GM18498 (cell line): ENCODE measurements around the gene ZNF628.

Experiments used
- ATAC-seq: cut with Tn5 transposase; IDR thresholded peaks from one replicate; pipeline ENCODE4 v1.9.1; 2021; ENCODE audit warnings: mild to moderate bottlenecking, moderate library complexity; ENCODE audit not compliant: unreplicated experiment

ZNF628 gene

GRCh38 chr19:55449469-55449868, 26.9 kb upstream of the ZNF628 start:
- no peak for ATAC-seq

GRCh38 chr19:55451163-55451964, 25.1 kb upstream of the ZNF628 start:
- ATAC-seq: no peak

DNA sequence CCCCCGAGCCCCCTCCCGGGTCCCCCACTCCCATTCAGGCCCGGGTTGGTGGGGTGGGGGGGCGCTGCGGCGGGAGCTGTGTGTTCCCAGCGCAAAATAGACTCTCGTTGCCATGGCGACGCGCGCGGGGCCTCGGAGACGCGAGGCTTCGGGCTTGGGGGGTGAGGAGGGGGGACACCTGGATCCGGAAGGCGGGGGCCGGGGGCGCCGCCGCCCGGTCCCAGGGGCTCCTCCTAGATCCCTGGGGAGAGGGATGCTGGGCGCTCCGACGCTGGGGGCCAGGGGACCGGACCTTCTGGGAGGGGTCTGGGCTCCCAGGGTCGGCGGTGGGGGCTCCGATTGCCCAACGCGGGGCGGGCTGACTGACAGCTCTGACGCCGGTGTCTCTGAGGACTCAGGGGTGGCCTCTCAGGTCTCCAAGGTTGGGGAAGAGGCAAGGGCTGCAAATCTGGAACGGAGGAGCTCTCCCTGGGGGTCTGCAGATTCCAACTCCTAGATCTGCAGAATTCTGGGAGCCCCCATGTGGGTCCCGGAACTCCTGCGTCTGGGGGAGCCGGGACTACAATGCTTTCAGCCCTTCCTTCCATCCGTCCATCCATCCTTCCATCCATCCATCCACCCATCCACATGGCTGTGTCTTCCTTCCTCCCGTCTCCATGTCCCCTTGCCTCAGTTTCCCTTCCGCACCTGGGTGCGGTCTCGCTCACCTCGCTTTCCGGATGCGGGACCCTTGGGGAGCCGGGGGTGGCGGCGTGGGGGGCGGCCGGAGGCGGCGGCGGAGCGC, 24.3 kb upstream of the ZNF628 start:
- ATAC-seq: no peak

GRCh38 chr19:55452749-55453346, 23.6 kb upstream of the ZNF628 start:
- ATAC-seq: no peak

GRCh38 chr19:55453511-55454260, 22.7 kb upstream of the ZNF628 start:
- ATAC-seq: no peak

GRCh38 chr19:55454787-55455243, 21.6 kb upstream of the ZNF628 start:
- no peak for ATAC-seq

DNA sequence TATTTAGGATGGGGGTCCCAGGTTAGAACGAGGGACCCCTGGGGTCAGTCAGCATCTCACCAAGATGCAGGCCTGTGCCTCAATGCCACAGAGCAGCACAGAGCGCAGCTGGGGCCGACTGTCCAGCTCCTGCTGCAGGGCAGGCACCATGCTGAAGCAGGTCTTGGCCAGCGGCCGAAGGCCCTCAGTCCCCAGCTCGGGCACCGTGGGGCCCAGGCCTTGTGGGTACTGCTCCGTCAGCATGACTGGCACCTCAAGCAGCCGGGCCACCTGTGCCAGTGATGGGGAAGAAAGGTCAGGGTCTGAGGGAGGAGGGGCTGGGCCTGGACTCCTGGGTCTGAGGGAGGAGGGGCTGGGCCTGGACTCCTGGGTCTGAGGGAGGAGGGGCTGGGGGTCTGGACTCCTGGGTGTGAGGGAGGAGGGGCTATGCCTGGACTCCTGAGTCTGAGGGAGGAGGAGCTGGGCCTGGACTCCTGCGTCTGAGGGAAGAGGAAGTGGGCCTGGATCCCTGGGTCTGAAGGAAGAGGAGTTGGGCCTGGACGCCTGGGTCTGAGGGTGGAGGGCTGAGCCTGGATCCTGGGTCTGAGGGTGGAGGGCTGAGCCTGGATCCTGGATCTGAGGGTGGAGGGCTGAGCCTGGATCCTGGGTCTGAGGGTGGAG, 20.7 kb upstream of the ZNF628 start:
- no peak for ATAC-seq

DNA sequence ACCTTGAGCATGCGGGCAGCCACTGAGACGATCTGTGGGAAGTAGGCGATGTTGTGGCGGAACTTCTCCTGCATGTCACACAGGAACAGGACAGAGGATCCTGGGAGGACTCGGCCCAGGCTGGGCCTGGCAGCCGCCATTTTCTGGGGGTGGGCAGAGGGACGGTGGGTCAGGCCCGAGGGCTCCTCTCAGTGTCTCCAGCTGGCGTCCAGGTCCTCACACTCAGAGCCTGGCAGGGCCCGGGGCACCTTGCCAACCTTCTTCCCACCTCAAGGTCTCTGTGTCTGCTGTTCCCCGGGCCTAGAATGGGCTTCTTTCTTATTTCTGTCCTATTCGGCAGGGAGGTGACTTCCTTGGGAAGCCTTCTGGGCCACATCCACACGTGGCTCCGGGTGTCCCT, 20.1 kb upstream of the ZNF628 start:
- no peak for ATAC-seq

- ATAC-seq: no peak
These were observed 18.5 kb upstream of the ZNF628 start for GRCh38 chr19:55457683-55458457.

GRCh38 chr19:55459551-55459949, 16.9 kb upstream of the ZNF628 start:
- no peak for ATAC-seq

GRCh38 chr19:55459950-55460657, 16.3 kb upstream of the ZNF628 start:
- ATAC-seq: no peak

- ATAC-seq: no peak
These were observed 15.7 kb upstream of the ZNF628 start for GRCh38 chr19:55460670-55461258.

- ATAC-seq: peak; percentile 91
These were observed 15.0 kb upstream of the ZNF628 start, which contains the start of gene ISOC2 for GRCh38 chr19:55461259-55461973. Gene ISOC2 (minus strand): TSS chr19:55461642. CDS start chr19:55456486, 5,156 bp downstream.

DNA sequence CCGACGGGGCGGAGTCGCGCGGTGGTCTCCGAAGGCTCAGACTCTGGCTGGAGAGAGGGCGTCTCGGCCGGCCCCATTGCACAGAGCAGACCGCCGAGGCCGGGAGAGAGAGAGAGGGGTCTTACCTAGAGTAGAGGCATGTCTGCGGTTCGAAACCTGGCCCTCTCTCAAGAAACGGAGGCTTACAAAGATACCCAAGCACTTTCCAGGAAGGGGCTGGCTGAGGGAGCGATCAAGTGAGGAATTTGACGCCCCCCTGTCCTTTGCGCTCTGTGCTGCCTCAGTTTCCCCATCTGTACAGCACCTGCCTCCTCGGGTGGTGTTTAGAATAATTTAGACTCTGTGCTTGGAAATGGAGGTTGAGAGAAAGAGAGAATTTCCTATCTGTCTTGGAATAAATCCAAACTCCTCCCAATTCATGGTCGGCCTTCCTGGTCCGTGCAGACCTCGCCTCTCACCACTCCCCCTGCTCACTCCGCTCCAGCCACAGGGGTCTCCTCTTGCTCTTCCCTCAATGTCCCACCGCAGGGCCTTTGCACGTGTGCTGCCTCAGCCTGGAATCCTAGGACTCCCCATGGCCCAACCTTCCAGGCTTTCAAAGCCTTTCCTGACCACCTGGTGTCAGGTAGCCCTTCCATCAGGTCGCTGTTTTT, 14.3 kb upstream of the ZNF628 start:
- no peak for ATAC-seq

DNA sequence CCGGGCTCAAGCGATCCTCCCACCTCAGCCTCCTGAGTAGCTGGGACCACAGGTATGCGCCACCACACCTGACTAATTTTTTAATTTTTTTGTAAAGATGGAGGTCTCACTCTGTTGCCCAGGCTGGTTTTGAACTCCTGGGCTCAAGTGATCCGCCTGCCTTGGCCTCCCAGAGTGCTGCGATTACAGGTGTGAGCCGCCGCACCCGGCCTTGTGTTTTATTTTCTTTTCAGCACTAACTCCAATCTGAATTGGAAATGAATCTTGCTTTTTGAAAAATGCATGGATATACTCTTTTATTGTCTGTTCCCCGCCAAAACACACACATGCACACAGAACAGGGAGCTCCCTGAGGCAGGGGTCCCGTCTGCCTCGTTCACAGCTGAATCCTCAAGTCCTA, 13.7 kb upstream of the ZNF628 start:
- no peak for ATAC-seq

GRCh38 chr19:55463583-55464031, 12.8 kb upstream of the ZNF628 start:
- ATAC-seq: no peak

DNA sequence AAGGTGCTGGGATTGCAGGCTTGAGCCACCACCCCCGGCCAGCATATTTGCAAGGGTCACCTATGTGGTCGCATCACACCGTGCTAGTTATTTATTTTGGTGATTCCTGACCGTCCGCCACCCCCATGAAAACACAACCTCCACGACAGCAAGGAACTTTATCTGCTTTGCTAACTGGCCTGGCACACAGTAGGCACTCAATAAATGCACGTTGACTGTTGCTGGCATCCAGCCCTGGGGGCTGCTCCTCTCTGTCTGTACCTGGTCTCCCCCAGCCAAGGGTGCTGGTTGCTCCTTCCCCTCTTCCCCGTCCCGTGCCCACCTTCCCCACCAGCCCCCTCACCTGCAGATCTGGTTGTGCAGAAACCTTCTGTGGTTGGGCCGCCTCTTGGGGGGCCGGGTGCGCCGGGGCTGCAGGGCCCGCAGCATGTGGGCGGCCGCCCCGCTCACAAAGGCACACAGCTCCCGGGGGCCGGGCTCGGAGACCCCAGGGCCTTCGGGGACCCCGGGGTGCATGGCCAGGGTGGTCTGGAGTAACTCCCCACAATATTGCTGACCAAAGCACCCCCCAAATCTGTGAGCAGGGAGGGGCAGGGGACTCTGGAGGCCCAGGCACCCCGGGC, 12.3 kb upstream of the ZNF628 start:
- no peak for ATAC-seq
